GM18870 (cell line): ENCODE data around the gene IL36B.

Experiments used
- ATAC-seq: cut with Tn5 transposase; IDR thresholded peaks from one replicate; pipeline ENCODE4 v1.9.1; 2021; ENCODE audit warnings: moderate library complexity; ENCODE audit not compliant: unreplicated experiment

Gene IL36B

DNA sequence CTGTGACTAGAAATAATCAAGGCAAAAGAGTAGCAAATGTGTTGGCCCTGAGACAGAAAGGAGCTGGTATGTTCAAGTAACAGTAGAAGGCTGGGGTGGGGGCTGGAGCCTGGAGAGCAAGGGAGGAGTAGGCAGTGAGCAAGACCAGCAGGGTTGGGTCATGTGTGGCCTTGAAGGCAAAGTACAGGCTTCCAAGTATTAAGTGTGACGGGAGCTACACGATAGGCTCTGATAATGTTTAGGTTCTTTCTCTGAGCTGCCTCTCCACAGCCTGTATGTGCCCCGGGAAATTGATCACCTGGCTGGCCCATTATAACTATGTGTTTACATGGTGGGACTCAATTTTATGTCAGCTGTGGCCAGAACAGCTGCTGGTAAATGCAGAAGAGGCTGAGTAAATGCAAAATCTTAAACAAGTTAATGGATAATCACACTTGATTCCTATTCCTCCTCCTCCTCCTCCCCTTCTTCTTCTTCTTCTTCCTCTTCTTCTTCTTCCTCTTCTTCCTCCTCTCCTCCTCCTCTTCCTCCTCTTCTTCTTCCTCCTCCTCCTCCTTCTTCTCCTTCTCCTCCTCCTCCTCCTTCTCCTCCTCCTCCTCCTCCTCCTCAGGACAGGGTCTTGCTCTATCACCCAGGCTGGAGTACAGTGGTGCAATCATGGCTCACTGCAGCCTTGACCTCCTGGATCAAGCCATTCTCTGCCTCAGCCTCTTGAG, 24.4 kb upstream of the IL36B start:
- ATAC-seq = no peak

DNA sequence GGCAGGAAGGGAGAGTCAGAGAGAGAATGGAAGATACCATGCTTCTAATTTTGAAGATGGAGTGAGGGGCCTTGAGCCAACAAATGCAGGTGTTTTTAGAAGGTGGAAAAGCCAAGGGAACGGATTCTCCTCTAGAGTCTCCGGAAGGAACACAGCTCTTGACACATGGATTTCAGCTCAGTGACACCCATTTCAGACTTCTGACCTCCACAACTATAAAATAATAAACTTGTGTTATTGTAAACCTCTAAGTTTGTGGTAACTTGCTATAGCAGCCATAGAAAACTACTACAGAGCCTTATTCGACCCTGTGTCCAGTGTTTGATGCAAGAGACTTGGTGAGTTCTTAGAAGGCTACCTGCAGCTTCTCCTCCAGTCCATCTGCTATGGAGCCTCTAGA, 22.9 kb upstream of the IL36B start:
- ATAC-seq = no peak

DNA sequence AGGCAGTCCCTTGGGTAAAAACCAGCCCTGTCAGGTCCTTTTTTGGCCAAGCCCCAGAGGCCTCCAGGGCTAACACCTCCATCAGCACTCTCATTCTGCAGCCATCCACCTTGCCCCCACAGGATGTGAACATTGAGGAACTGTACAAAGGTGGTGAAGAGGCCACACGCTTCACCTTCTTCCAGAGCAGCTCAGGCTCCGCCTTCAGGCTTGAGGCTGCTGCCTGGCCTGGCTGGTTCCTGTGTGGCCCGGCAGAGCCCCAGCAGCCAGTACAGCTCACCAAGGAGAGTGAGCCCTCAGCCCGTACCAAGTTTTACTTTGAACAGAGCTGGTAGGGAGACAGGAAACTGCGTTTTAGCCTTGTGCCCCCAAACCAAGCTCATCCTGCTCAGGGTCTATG, 22.4 kb upstream of the IL36B start:
- ATAC-seq = no peak

DNA sequence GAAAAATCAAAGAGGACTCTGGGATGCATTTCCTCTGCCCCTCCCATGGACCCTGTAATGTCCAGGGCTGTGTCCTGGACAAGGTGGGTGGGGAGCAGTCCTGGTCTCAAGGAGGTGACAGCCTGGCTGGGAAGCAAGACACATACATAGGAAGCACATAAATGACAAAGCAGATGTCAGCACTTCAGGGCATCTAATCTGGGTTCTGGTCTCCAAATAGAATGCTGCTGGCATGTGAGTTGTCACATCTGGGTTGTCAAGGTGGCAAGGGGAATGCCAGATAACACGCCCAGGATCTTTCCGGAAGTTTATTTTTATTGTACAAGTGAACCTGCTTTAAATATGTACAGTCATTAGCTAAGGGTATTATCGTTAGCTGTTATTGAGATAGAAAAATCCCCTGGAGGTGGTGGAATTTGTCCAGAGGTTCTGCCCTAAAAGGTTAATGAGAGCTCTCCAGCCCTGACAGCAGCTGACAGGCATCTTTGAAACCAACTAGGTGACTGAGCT, 20.7 kb upstream of the IL36B start:
- no peak for ATAC-seq

- ATAC-seq = no peak
These were observed 19.9 kb upstream of the IL36B start for GRCh38 chr2:113072584-113072983.

DNA sequence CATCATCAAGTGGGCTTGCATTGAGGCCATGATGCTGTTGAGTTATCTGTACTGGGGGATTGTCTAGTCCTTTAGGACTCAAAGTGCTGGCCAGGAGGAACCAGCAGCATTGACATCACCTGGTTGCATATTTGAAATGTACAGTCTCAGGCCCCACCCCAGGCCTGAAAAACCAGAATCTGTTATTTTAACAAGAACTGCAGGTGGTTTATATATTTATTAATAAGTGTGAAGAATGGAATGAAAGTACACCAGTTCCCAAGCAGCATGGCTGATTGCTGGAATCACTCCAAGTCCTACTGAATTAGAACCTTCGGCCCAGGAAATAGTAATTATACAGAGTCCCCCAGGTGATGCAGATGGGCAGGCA, 17.9 kb upstream of the IL36B start:
- no peak for ATAC-seq

DNA sequence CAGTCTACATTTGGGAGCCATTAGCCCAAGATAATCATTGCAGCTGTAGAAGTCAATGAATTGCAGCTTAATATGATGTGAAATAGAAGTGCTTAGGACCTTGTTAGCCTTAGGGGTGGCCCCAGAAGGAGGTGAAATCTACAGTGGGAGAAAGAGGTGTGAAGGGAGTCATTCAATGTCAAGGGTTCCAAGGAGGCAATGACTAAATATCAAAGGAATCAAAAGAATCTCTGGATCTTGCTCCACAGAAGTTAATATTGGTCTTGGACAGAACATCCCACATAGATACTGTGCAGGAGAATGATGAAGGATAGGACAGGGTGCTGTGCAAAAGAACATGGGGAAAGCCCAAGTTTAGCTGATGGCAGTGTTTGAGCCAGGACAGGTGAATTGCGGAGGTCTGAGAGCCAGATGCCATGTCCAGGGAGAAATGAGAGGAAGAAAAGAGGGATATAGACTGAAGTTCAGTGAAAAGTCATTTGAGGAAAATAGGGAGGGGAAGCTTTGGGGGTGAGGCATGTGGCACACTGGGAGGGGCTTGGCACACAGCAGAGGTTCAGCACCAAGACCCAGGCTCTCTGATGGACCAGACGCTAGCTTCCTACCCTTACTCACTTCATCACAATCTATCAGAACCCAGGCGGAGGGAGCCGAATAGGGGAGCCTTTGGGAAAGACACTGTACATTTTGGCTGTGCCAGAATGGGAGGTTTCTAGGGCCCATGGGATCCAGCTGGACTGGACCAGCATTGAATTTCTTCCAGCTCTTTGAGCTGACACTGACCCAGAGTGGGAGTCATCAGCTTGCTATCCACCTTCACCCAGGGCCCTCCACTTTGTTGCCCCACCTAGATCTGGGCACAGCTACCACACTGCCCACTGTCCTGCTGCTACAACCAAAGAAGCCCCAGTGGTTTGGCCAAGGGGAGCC, 17.3 kb upstream of the IL36B start:
- no peak for ATAC-seq

GRCh38 chr2:113068706-113069485, 16.2 kb upstream of the IL36B start:
- no peak for ATAC-seq

- ATAC-seq = no peak
These were observed 15.6 kb upstream of the IL36B start for GRCh38 chr2:113068249-113068648.

DNA sequence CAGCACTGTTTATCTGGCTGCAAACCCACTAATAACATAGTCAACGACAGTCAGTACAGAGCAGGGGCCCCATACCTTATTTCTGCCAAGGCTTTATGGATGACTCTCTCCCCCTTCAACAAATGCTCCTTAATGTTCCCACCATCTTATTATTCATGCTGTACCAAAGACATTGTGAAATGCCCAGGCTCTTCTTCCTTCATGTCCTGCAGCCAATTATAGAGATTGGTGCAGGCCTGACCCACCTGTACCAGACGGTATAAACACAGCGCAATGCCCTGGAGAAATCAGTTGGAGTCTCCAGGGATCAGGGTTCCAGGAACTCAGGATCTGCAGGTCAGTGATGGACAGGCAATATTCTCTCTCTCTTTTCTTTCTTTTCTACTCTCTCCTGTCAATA, 15.0 kb upstream of the IL36B start, which contains the start of gene IL1F10:
Gene IL1F10, plus strand, starts transcription at position 290 of the 400 bp plus-strand sequence. CDS start 4,769 bp downstream, outside the sequence.
- no peak for ATAC-seq

DNA sequence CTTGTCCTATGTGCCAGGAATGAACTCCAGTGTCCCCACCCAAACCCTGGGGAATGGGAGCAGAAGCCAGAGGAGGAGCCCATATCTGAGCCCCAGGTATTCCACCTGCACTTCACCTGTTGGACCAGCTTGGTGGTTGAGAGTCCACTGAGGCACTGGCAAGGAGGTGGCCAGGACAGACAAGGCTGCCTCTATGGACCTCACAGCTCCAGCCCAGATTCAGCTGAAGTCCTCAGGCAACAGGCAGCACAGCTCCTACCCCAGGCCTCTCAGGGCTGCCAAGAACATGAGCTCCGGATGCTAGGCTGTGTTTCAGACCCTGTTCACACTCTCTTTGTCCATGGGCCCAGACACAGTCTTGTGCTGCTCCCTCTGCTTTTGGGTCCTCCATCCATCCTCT, 12.2 kb upstream of the IL36B start:
- no peak for ATAC-seq

- no peak for ATAC-seq
These were observed 11.6 kb upstream of the IL36B start for GRCh38 chr2:113064281-113064680.

- no peak for ATAC-seq
These were observed 9.5 kb upstream of the IL36B start for GRCh38 chr2:113061896-113062770.

DNA sequence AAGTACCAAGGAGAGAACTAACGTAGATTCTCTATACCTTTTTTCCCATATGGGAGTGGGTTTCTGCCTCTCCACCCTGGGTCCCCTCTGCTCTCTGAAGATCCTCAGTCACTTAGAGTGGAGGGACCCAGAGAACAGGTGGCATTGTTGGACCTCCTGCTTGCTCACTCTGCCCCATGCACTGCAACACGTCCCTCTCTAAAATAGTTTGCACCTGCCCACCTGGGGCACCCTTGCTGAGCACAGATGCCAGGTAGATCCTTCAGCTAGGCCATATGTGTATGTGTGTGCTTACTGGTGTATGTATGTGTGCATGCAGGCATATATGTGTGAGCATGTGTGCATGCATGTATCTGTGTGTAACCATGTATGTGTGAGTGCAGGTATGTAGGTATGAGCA, 8.6 kb upstream of the IL36B start:
- ATAC-seq = no peak

DNA sequence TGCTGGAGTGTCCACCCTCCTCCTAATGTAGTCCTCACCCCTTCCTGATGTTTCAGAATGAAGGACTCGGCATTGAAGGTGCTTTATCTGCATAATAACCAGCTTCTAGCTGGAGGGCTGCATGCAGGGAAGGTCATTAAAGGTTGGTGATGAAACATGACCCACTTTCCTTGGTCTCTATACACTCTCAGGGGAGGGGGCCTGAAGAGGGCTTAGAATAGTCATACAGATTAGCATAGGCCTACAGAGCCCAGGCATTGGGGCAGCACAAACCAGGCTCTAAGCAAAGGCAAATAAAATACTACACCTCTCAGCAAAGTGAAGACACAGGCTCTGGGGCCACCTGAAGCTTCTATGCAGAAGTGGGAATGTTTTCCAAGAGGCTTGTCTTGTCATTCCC, 8.1 kb upstream of the IL36B start:
- no peak for ATAC-seq

DNA sequence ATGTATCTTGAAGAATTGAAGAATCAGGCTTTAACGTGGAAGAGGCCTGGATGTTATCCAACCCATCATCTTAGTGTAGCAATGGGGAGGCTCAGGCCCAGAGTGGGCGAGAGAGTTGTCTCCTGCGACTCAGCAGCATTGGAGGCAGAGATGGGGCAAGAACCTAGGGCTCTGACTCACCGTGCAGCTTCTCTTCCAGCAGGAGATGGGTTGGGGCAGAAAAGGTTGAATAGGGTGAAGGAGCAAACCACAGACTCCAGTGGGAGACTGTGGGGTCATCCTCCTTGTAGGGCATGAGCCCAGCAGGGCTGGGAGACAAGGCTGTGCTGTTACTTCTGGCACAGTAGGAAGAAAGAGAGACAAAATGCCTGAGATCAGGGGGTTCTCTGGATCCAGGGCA, 7.7 kb upstream of the IL36B start:
- ATAC-seq = no peak

DNA sequence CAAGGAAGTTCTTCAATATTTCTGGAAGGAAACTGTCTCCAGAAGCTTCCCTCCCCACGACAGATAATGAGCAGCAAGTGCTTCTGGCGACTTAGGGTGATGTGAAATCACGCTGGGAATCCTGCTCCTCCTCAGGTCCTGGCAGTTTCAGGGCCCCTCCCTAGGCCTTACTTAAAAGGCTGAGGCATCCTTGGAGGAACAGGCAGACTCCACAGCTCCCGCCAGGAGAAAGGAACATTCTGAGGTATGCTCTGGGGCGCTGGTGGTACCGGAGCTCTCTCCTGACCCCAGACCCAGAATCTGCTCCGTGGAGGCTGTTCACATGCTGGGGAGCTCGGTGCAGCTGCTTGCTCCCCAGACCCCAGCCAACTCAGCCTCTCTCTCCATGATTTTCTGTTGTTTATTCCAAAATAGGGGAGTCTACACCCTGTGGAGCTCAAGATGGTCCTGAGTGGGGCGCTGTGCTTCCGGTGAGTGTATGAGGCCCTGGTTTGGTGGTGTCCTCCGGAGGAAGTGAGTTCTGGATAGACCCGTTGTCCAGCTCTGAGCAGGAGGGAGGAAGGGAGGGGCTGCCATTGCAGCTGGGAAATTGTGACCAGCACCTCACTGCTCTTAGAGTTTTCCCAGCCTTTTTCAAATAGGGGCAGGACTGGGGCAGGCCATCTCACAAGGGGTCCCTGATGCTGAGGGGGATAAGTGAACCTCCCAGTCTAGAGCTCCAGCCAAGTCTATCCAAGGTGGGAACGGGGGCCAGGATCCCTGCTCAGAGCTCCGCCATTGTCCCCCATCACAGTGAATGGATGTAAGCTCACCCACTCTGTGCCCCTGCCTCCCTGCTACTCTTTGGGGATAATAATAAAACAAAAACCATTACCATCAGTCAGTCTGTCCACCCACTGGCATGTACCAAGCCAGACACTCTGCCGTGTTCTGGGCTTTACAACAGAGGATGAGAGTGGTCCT, 6.6 kb upstream of the IL36B start, which contains the start of gene IL36RN:
Gene IL36RN, plus strand, starts transcription at position 201 of the 963 bp plus-strand sequence. Its CDS starts 241 bp downstream, at position 442.
- no peak for ATAC-seq

GRCh38 chr2:113058411-113058994, 5.8 kb upstream of the IL36B start:
- no peak for ATAC-seq

DNA sequence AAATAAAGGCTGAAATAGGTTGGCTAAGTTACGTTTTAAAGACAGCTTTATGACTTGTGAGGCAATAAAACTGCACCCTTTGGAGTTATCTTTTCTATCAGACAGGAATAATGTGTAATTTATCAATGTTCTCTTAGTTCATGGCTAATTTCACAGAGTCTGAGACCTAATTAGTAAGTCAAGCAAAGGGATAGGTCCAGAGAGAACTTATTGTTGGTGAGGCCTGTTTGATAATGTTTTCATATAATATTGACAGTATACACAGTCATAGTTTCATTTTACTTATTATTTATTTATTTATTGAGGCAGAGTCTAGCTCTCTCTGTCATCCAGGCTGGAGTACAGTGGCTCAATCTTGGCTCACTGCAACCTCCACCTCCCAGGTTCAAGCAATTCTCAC, 4.5 kb upstream of the IL36B start:
- no peak for ATAC-seq
